Gastroesophageal sphincter (tissue), 4 donors: Measurements from ENCODE around the gene MAP3K20. TPM values are rescaled to one million over a fixed set of nuclear protein-coding genes. Genes with fewer than 3 reads are reported as not detected.

Experiments
- ATAC-seq: fragments of 150-250 bp; one replicate; pipeline ENCODE4 v1.9.1; 2016; ENCODE audit warnings: mild to moderate bottlenecking, moderate library complexity
- H3K27ac ChIP-seq, 4 donors: fragments of 200-600 bp; sonication (generic) in 3 of 4; 1 replicate in 3 of 4; 2 replicates in 1 of 4; pipeline ENCODE4 v1.5.1; 2016 to 2019
- H3K27me3 ChIP-seq: fragments of 200-600 bp; sonication (generic); one replicate; pipeline ENCODE4 v1.5.1; 2019
- H3K36me3 ChIP-seq, 2 donors: fragments of 200-600 bp; sonication (generic); one replicate each; pipeline ENCODE4 v1.5.1; 2019; ENCODE audit warnings: control low read depth in 1 of 2
- H3K4me1 ChIP-seq, 3 donors: fragments of 200-600 bp; sonication (generic); 1 replicate in 2 of 3; 2 replicates in 1 of 3; pipeline ENCODE4 v1.5.1; 2016 to 2019; ENCODE audit warnings: control low read depth in 2 of 3
- H3K4me3 ChIP-seq, 2 donors: fragments of 200-600 bp; sonication (generic); one replicate each; pipeline ENCODE4 v1.5.1; 2019; ENCODE audit warnings: mild to moderate bottlenecking in 1 of 2, moderate library complexity in 1 of 2
- H3K9me3 ChIP-seq, 3 donors: fragments of 200-600 bp; sonication (generic); one replicate each; pipeline ENCODE4 v1.5.1; 2017 to 2019; ENCODE audit warnings: control low read depth in 2 of 3
- EP300 ChIP-seq: sonication (generic); formaldehyde crosslinking; IDR thresholded peaks from one replicate; pipeline ENCODE4 v1.6.1; 2017; ENCODE audit warnings: antibody characterized with exemption, mild to moderate bottlenecking
- POLR2A ChIP-seq, 2 donors: fragments of 450-650 bp; IDR thresholded peaks; one replicate each; pipeline ENCODE4 v1.6.1; 2017; ENCODE audit warnings: antibody characterized with exemption in 2 of 2, mild to moderate bottlenecking in 2 of 2, moderate library complexity in 1 of 2
- POLR2AphosphoS5 ChIP-seq: sonication (generic); formaldehyde crosslinking; IDR thresholded peaks from one replicate; pipeline ENCODE4 v1.6.1; 2017; ENCODE audit warnings: antibody characterized with exemption
- WGBS, 2 donors: methylation state at CpG; one replicate each; pipeline ENCODE4 v1.1.5; 2018; ENCODE audit warnings: low coverage in 1 of 2; 5-methylcytosine and 5-hydroxymethylcytosine counted together
- total RNA-seq, 4 donors: library from RNA; depleted of rRNA; stranded (reverse); fragments of >200 nt; gene quantifications; one replicate each; pipeline ENCODE4 v1.1.0, GENCODE V29; 2016
- TF ChIP-seq, protein P1 (sequence below), 4 experiments: fragments of 200-600 bp in 2 of 4; fragments of 450-650 bp in 2 of 4; sonication (generic) in 1 of 4; IDR thresholded peaks; one replicate each; pipeline ENCODE4 v1.5.1; 2017 to 2019; ENCODE audit warnings: antibody characterized with exemption in 4 of 4, mild to moderate bottlenecking in 2 of 4, moderate library complexity in 2 of 4

Gene MAP3K20
- total RNA-seq, 4 donors from 2014 or later: 318 to 496 (median 327) TPM

DNA sequence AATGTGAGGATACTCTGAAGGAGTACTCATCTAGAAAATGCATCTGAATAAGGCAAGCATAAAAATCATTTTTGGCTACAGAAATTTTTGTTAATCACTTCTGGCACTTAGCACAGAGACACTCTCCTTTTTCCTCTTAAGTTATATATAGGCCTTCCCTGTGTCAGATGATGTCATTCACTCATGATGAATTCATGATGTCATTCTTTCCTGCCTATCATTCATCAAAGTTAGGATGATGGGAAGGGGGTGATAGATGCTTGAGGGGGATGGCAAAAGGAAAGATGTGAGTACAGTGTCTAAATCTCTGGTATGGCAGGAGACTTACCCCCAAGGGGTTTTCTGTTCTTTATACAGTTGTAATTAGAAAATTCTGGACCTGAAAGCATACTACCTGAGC lies 42.0 kb downstream of the MAP3K20 start:
- Histone ChIP-seq H3K4me1 (peaks cover 4 to 63% (median 12%) of the 10 kb centered on the region in 3 donors), H3K36me3 (no peaks in the 10 kb centered on the region), H3K27ac (no peak overlapping the region), H3K27me3 (no peaks in the 10 kb centered on the region), H3K4me3 (no peak overlapping the region), H3K9me3 (no peaks in the 10 kb centered on the region)
- no peak for ATAC-seq
- TF ChIP-seq EP300: no peak
- no peak for TF ChIP-seq POLR2AphosphoS5
- TF ChIP-seq POLR2A (IDR thresholded peaks at IDR 0.05): no peak
- TF ChIP-seq, protein P1, sequence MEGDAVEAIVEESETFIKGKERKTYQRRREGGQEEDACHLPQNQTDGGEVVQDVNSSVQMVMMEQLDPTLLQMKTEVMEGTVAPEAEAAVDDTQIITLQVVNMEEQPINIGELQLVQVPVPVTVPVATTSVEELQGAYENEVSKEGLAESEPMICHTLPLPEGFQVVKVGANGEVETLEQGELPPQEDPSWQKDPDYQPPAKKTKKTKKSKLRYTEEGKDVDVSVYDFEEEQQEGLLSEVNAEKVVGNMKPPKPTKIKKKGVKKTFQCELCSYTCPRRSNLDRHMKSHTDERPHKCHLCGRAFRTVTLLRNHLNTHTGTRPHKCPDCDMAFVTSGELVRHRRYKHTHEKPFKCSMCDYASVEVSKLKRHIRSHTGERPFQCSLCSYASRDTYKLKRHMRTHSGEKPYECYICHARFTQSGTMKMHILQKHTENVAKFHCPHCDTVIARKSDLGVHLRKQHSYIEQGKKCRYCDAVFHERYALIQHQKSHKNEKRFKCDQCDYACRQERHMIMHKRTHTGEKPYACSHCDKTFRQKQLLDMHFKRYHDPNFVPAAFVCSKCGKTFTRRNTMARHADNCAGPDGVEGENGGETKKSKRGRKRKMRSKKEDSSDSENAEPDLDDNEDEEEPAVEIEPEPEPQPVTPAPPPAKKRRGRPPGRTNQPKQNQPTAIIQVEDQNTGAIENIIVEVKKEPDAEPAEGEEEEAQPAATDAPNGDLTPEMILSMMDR (IDR thresholded peaks at IDR 0.05): no peak

DNA sequence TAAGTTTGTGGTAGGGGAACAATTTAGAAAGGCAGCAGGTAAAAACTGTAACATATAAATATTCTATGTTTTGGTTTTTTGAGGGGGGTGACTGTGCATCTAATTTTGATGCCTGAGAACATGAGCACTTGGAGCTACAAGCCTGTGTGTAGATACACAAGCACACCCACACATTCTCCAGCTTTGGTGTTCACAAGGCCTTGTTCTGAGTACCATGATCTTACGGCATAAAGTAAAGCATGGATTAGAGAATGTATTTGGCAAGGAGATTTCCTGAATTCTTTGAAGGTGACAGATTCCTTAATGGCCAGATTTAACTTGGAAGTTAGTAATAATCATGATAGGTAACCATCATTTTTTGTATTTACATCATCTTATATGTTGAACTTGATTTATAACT lies 42.7 kb downstream of the MAP3K20 start:
- 44 to 47% methylated on average over 1 of the region's 1 CpG for WGBS, 2 donors

DNA sequence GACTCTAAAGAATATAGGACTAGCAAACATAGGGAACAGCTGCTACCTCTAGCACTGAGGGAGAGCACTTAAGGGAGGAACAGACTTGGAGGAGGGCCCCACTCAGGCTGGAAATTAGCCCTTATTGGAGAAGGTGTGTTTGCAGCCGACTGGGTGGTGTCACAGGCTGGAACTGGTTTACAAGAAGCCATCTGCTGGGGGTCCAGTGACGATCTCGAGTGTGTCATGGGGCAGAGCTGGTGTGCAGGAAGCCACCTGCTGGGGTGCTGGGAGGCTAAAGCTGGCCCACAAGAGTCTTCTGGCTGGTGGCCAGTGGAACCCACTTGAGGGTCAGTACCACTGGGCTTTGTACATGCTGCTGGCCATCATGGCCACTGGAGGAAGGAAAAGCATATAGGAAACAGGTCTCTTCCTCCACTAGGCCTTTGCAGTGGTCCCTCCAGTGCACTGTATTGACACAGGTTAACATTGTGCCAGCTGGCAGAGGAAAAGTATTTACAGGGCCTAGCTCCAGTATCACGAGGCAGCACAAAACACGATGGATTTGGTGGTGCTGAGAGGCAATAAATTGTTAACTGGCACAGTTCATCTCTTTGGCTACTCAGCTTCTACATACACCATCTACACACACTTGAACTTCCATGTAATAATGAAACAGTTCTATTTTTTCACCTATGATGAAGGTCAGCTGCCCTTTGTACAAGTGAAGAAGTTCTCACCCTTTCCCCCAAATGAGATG lies 43.6 kb downstream of the MAP3K20 start:
- Histone ChIP-seq H3K27me3 (no peaks in the 10 kb centered on the region), H3K36me3 (no peaks in the 10 kb centered on the region), H3K9me3 (no peaks in the 10 kb centered on the region), H3K27ac (peak overlapping the region; percentile 8 to 79 (median 68)), H3K4me1 (peaks cover 7 to 77% (median 14%) of the 10 kb centered on the region in 3 donors), H3K4me3 (no peak overlapping the region)
- ATAC-seq: peak; percentile 48
- 0 to 60% methylated on average over 1 to 2 of the region's 5 CpGs for WGBS, 2 donors
- TF ChIP-seq POLR2AphosphoS5 (peak; percentile 57), EP300 (no peak), POLR2A (IDR thresholded peaks at IDR 0.05) (no peak)
- TF ChIP-seq, protein P1 (IDR thresholded peaks at IDR 0.05): no peak

More for the DNA sequence above, 42.7 kb downstream of the MAP3K20 start:
- TF ChIP-seq POLR2A (IDR thresholded peaks at IDR 0.05) (no peak), EP300 (no peak), POLR2AphosphoS5 (no peak)
- TF ChIP-seq, protein P1 (IDR thresholded peaks at IDR 0.05): no peak
- Histone ChIP-seq H3K9me3 (no peaks in the 10 kb centered on the region), H3K27ac (peak overlapping the region in 3 of 4 donors; percentile 3 to 69 (median 67)), H3K4me1 (peaks cover 7 to 68% (median 12%) of the 10 kb centered on the region in 3 donors), H3K36me3 (no peaks in the 10 kb centered on the region), H3K27me3 (no peaks in the 10 kb centered on the region), H3K4me3 (no peak overlapping the region)
- no peak for ATAC-seq

DNA sequence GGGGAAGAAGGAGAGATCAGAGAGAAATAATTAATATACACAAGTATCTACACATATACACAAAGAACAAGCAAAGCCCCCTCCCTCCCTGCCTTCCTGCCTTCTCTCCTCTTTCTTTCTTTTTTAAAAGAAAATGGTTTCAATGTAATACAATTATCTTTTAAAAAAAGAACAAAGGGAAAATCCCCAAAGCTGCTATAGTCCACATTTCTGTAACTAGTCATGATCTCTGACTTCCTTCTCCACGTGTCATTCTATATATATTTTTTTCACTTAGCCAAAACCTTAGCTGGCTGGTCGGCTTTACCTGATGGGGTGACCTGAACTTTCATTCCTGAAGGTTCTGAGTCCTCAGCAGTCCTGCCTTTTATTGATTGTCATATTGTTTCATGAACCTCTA lies 44.3 kb downstream of the MAP3K20 start:
- TF ChIP-seq POLR2A (IDR thresholded peaks at IDR 0.05): no peak
- TF ChIP-seq POLR2AphosphoS5: no peak
- no peak for TF ChIP-seq EP300
- TF ChIP-seq, protein P1 (IDR thresholded peaks at IDR 0.05): no peak
- Histone ChIP-seq H3K36me3 (no peaks in the 10 kb centered on the region), H3K9me3 (no peaks in the 10 kb centered on the region), H3K4me1 (peaks cover 7 to 84% (median 16%) of the 10 kb centered on the region in 3 donors), H3K4me3 (no peak overlapping the region), H3K27me3 (no peaks in the 10 kb centered on the region), H3K27ac (peak overlapping the region; percentile 8 to 79 (median 68))
- 52 to 56% methylated on average over 2 of the region's 2 CpGs for WGBS, 2 donors
- no peak for ATAC-seq

DNA sequence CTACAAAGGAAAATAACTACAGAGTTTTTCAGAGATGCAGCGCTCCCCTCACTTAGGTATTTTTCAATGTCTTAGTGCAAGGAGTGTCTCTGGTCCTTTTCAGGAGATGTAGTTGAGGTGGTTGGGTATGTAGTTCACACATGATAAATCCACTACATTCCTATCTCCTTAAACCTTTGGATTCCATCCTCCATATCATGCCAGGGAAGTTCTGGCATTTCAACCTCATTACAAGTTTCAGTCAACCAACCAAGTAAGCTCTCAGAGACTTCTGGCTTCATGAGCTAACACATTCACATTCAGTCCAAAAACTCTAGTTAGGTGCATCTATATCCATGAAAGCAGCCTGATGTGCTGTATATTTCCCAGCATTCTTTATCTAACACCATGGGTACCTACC lies 47.3 kb downstream of the MAP3K20 start:
- Histone ChIP-seq H3K27me3 (no peaks in the 10 kb centered on the region), H3K4me3 (no peak overlapping the region), H3K27ac (peak overlapping the region in 3 of 4 donors; percentile 3 to 67 (median 6)), H3K36me3 (no peaks in the 10 kb centered on the region), H3K9me3 (no peaks in the 10 kb centered on the region), H3K4me1 (peaks cover 7 to 71% (median 16%) of the 10 kb centered on the region in 3 donors)
- TF ChIP-seq POLR2AphosphoS5 (no peak), POLR2A (IDR thresholded peaks at IDR 0.05) (no peak), EP300 (no peak)
- TF ChIP-seq, protein P1 (IDR thresholded peaks at IDR 0.05): no peak
- ATAC-seq: no peak
- 100% methylated on average over 1 of the region's 1 CpG for WGBS, 2 donors
